ENCODE results near the gene VTA1. TPM values are rescaled to one million over a fixed set of nuclear protein-coding genes. Genes with fewer than 3 reads are reported as not detected.

Gene VTA1
- total and polyA plus RNA-seq, 2 of the 13 experiments (the other 11 are each of a cell fraction or from before 2014, with no cell fraction given) = 70.7 to 89.1 TPM

DNA sequence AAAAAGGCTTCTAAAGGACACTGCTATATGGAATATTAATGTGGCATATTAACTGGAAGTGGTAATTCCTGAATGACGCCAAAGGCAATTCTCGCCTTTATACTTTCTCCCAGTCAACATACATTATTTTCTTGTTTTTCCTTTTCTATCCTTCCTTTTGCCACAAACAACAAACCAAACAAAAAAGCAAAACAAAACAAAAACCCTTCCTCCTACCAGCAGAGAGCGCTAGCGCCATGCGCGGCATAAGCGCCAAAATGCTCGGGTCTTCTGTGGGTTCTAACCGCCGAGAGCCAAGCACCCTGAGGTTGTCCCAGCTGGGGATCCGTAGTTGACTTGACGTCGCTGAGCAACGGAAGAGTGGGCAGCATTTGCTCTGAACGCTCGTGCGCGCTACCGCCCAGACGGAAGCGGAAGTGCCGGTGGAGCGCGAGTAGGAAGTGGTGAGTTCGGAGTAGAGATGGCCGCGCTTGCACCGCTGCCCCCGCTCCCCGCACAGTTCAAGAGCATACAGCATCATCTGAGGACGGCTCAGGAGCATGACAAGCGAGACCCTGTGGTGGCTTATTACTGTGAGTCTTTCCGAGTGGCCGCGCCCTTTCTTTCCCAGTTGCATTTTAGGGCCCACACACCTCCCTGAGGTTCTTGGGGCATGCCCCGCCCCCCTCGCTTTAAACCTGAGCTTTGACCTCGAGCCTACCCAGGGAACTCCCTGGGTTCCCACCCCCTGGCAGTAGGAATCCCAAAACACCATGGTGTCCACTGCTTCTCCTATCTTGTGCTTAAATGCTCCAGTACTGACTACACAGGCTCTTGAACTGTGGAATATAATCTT is at the start of gene VTA1, which contains the start of gene NMBR (continued):
- peak; percentile 92 for TF ChIP-seq ETV5 (CRISPR knock-in tag; IDR thresholded peaks at IDR 0.05; ENCODE audit: borderline replicate concordance)
- TF ChIP-seq SP2 (CRISPR knock-in tag; IDR thresholded peaks at IDR 0.05) = peak; percentile 74
- peak; percentile 90 for TF ChIP-seq FOXK1 (CRISPR knock-in tag; IDR thresholded peaks at IDR 0.05; ENCODE audit: borderline replicate concordance, low read depth)
- TF ChIP-seq, protein P1, sequence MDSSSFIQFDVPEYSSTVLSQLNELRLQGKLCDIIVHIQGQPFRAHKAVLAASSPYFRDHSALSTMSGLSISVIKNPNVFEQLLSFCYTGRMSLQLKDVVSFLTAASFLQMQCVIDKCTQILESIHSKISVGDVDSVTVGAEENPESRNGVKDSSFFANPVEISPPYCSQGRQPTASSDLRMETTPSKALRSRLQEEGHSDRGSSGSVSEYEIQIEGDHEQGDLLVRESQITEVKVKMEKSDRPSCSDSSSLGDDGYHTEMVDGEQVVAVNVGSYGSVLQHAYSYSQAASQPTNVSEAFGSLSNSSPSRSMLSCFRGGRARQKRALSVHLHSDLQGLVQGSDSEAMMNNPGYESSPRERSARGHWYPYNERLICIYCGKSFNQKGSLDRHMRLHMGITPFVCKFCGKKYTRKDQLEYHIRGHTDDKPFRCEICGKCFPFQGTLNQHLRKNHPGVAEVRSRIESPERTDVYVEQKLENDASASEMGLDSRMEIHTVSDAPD (CRISPR knock-in tag; IDR thresholded peaks at IDR 0.05) = peak; percentile 65
- no peak for TF ChIP-seq IKZF1 (IDR thresholded peaks at IDR 0.05)
- peak; percentile 94 for TF ChIP-seq KDM5A (IDR thresholded peaks at IDR 0.05; ENCODE audit: borderline replicate concordance, low read length)
- peak; percentile 95 for TF ChIP-seq SP4 (CRISPR knock-in tag; IDR thresholded peaks at IDR 0.05)
- no peak for TF ChIP-seq MZF1 (CRISPR knock-in tag; IDR thresholded peaks at IDR 0.05; ENCODE audit: borderline replicate concordance)
- peak; percentile 75 for TF ChIP-seq ZNF543 (CRISPR knock-in tag; IDR thresholded peaks at IDR 0.05)
- no peak for TF ChIP-seq REL (CRISPR knock-in tag; conservative IDR thresholded peaks at IDR 0.05)
- peak; percentile 95 for TF ChIP-seq ZNF607 (CRISPR knock-in tag; IDR thresholded peaks at IDR 0.05; ENCODE audit: borderline replicate concordance)
- TF ChIP-seq, protein P2, sequence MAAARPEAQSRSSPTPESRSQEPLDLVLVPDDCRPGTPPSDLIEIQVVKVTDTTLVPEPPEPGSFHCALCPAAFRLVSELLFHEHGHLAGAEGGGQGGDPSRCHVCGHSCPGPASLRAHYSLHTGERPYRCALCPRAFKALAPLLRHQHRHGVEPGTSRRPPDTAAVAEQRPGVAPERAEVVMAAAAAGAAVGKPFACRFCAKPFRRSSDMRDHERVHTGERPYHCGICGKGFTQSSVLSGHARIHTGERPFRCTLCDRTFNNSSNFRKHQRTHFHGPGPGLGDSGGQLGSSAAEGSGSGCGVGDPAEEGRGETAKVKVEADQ (CRISPR knock-in tag; IDR thresholded peaks at IDR 0.05; ENCODE audit: borderline replicate concordance) = peak; percentile 98
- no peak for TF ChIP-seq HMGA1 (CRISPR knock-in tag; conservative IDR thresholded peaks at IDR 0.05)
- TF ChIP-seq ZNF589 (CRISPR knock-in tag; conservative IDR thresholded peaks at IDR 0.05) = peak; percentile 77; the same call in 1 of the 2 replicates
- no peak; the same call in 1 of the 2 replicates for TF ChIP-seq ZNF703 (CRISPR knock-in tag; IDR thresholded peaks at IDR 0.05; ENCODE audit: borderline replicate concordance)
- peak; percentile 98 for TF ChIP-seq GABPA (IDR thresholded peaks at IDR 0.05; ENCODE audit: low read depth, low read length)
- peak; percentile 99 for TF ChIP-seq GABPA (CRISPR knock-in tag; IDR thresholded peaks at IDR 0.05; ENCODE audit: low read depth)
- TF ChIP-seq SAP130 (CRISPR knock-in tag; IDR thresholded peaks at IDR 0.05; ENCODE audit: low read depth) = peak; percentile 100
- no peak; the same call in 1 of the 2 replicates for TF ChIP-seq MAFF (IDR thresholded peaks at IDR 0.05; ENCODE audit: low read depth, low read length)
- TF ChIP-seq SSRP1 (CRISPR knock-in tag; IDR thresholded peaks at IDR 0.05) = 0 out of 2 replicates have a peak, but pooled peaks have one; percentile 58
- TF ChIP-seq, protein P3, sequence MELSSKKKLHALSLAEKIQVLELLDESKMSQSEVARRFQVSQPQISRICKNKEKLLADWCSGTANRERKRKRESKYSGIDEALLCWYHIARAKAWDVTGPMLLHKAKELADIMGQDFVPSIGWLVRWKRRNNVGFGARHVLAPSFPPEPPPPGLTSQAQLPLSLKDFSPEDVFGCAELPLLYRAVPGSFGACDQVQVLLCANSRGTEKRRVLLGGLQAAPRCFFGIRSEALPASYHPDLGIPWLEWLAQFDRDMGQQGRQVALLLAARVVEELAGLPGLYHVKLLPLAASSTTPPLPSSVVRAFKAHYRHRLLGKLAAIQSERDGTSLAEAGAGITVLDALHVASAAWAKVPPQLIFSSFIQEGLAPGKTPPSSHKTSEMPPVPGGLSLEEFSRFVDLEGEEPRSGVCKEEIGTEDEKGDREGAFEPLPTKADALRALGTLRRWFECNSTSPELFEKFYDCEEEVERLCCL (CRISPR knock-in tag; IDR thresholded peaks at IDR 0.05; ENCODE audit: borderline replicate concordance) = no peak
- TF ChIP-seq, protein P4, sequence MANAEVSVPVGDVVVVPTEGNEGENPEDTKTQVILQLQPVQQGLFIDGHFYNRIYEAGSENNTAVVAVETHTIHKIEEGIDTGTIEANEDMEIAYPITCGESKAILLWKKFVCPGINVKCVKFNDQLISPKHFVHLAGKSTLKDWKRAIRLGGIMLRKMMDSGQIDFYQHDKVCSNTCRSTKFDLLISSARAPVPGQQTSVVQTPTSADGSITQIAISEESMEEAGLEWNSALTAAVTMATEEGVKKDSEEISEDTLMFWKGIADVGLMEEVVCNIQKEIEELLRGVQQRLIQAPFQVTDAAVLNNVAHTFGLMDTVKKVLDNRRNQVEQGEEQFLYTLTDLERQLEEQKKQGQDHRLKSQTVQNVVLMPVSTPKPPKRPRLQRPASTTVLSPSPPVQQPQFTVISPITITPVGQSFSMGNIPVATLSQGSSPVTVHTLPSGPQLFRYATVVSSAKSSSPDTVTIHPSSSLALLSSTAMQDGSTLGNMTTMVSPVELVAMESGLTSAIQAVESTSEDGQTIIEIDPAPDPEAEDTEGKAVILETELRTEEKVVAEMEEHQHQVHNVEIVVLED (CRISPR knock-in tag; IDR thresholded peaks at IDR 0.05; ENCODE audit: borderline replicate concordance) = peak; percentile 98
- TF ChIP-seq RFXAP (CRISPR knock-in tag; IDR thresholded peaks at IDR 0.05; ENCODE audit: borderline replicate concordance) = peak; percentile 94
- TF ChIP-seq ZNF317 (CRISPR knock-in tag; IDR thresholded peaks at IDR 0.05) = peak; percentile 81
- TF ChIP-seq NFIC (IDR thresholded peaks at IDR 0.05; ENCODE audit: low read length) = 0 out of 2 replicates have a peak, but pooled peaks have one; percentile 36
- 0 out of 2 replicates have a peak, but pooled peaks have one; percentile 53 for TF ChIP-seq PAX8 (CRISPR knock-in tag; IDR thresholded peaks at IDR 0.05; ENCODE audit: borderline replicate concordance)

Data from HepG2 (cell line).